Measurements from ENCODE around the gene SERPINB12.

DNA sequence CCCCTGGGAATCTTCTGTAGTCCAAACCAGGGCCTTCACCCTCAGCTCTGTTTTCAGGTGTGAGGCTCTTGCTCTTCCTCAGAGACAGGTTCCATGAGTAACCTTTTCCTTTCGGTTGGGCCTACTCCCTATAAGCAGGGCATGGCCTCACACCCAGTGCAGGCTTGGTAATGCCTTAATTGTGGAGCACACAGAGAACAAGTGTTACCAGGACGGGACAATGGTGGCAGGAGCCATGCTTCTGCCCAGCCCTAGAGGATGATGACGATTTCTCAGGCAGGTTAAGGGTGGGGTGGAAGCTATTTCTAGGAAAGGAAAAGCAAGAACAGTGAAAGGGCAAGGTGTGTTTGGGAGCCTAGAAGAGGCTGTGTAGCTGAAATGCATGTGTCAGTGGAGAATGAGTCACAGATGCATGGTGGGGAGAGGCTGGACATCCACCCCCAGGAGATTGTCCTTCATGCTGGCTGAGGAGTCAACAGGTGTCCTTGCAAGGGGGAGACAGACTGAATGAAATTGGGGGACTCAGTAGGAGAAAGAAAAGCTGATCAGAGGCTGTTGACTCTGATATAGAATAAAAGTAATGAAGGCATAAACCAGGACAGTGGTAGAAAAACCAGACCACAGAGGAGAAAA, 22.0 kb upstream of the SERPINB12 start:
- TF ChIP-seq, protein P1, sequence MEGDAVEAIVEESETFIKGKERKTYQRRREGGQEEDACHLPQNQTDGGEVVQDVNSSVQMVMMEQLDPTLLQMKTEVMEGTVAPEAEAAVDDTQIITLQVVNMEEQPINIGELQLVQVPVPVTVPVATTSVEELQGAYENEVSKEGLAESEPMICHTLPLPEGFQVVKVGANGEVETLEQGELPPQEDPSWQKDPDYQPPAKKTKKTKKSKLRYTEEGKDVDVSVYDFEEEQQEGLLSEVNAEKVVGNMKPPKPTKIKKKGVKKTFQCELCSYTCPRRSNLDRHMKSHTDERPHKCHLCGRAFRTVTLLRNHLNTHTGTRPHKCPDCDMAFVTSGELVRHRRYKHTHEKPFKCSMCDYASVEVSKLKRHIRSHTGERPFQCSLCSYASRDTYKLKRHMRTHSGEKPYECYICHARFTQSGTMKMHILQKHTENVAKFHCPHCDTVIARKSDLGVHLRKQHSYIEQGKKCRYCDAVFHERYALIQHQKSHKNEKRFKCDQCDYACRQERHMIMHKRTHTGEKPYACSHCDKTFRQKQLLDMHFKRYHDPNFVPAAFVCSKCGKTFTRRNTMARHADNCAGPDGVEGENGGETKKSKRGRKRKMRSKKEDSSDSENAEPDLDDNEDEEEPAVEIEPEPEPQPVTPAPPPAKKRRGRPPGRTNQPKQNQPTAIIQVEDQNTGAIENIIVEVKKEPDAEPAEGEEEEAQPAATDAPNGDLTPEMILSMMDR (CRISPR knock-in tag; IDR thresholded peaks at IDR 0.05): no peak
- TF ChIP-seq PHB2 (IDR thresholded peaks at IDR 0.05; ENCODE audit: partially characterized antibody): no peak
- TF ChIP-seq MYC (CRISPR knock-in tag; IDR thresholded peaks at IDR 0.05; ENCODE audit: borderline replicate concordance): no peak
- TF ChIP-seq CEBPB (IDR thresholded peaks at IDR 0.05; ENCODE audit: borderline replicate concordance, low read depth, low read length): no peak
- TF ChIP-seq, protein P2, sequence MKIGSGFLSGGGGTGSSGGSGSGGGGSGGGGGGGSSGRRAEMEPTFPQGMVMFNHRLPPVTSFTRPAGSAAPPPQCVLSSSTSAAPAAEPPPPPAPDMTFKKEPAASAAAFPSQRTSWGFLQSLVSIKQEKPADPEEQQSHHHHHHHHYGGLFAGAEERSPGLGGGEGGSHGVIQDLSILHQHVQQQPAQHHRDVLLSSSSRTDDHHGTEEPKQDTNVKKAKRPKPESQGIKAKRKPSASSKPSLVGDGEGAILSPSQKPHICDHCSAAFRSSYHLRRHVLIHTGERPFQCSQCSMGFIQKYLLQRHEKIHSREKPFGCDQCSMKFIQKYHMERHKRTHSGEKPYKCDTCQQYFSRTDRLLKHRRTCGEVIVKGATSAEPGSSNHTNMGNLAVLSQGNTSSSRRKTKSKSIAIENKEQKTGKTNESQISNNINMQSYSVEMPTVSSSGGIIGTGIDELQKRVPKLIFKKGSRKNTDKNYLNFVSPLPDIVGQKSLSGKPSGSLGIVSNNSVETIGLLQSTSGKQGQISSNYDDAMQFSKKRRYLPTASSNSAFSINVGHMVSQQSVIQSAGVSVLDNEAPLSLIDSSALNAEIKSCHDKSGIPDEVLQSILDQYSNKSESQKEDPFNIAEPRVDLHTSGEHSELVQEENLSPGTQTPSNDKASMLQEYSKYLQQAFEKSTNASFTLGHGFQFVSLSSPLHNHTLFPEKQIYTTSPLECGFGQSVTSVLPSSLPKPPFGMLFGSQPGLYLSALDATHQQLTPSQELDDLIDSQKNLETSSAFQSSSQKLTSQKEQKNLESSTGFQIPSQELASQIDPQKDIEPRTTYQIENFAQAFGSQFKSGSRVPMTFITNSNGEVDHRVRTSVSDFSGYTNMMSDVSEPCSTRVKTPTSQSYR (CRISPR knock-in tag; IDR thresholded peaks at IDR 0.05; ENCODE audit: borderline replicate concordance): no peak
- TF ChIP-seq PHF8 (CRISPR knock-in tag; IDR thresholded peaks at IDR 0.05): no peak
- no peak for TF ChIP-seq ZNF484 (CRISPR knock-in tag; IDR thresholded peaks at IDR 0.05; ENCODE audit: borderline replicate concordance, low read depth)
- TF ChIP-seq POLR2A (IDR thresholded peaks at IDR 0.05; ENCODE audit: insufficient read depth in 1 of 2, low read depth in 2 of 2, low read length in 2 of 2): no peak
- TF ChIP-seq, protein P3, sequence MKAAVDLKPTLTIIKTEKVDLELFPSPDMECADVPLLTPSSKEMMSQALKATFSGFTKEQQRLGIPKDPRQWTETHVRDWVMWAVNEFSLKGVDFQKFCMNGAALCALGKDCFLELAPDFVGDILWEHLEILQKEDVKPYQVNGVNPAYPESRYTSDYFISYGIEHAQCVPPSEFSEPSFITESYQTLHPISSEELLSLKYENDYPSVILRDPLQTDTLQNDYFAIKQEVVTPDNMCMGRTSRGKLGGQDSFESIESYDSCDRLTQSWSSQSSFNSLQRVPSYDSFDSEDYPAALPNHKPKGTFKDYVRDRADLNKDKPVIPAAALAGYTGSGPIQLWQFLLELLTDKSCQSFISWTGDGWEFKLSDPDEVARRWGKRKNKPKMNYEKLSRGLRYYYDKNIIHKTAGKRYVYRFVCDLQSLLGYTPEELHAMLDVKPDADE (CRISPR knock-in tag; IDR thresholded peaks at IDR 0.05): no peak
- TF ChIP-seq, protein P4, sequence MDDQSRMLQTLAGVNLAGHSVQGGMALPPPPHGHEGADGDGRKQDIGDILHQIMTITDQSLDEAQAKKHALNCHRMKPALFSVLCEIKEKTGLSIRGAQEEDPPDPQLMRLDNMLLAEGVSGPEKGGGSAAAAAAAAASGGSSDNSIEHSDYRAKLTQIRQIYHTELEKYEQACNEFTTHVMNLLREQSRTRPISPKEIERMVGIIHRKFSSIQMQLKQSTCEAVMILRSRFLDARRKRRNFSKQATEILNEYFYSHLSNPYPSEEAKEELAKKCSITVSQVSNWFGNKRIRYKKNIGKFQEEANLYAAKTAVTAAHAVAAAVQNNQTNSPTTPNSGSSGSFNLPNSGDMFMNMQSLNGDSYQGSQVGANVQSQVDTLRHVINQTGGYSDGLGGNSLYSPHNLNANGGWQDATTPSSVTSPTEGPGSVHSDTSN (CRISPR knock-in tag; IDR thresholded peaks at IDR 0.05; ENCODE audit: borderline replicate concordance): no peak
- no peak for TF ChIP-seq NR1H2 (CRISPR knock-in tag; IDR thresholded peaks at IDR 0.05; ENCODE audit: borderline replicate concordance, low read depth)
- no peak for TF ChIP-seq HCFC1 (IDR thresholded peaks at IDR 0.05; ENCODE audit: low read depth, low read length)
- TF ChIP-seq, protein P5, sequence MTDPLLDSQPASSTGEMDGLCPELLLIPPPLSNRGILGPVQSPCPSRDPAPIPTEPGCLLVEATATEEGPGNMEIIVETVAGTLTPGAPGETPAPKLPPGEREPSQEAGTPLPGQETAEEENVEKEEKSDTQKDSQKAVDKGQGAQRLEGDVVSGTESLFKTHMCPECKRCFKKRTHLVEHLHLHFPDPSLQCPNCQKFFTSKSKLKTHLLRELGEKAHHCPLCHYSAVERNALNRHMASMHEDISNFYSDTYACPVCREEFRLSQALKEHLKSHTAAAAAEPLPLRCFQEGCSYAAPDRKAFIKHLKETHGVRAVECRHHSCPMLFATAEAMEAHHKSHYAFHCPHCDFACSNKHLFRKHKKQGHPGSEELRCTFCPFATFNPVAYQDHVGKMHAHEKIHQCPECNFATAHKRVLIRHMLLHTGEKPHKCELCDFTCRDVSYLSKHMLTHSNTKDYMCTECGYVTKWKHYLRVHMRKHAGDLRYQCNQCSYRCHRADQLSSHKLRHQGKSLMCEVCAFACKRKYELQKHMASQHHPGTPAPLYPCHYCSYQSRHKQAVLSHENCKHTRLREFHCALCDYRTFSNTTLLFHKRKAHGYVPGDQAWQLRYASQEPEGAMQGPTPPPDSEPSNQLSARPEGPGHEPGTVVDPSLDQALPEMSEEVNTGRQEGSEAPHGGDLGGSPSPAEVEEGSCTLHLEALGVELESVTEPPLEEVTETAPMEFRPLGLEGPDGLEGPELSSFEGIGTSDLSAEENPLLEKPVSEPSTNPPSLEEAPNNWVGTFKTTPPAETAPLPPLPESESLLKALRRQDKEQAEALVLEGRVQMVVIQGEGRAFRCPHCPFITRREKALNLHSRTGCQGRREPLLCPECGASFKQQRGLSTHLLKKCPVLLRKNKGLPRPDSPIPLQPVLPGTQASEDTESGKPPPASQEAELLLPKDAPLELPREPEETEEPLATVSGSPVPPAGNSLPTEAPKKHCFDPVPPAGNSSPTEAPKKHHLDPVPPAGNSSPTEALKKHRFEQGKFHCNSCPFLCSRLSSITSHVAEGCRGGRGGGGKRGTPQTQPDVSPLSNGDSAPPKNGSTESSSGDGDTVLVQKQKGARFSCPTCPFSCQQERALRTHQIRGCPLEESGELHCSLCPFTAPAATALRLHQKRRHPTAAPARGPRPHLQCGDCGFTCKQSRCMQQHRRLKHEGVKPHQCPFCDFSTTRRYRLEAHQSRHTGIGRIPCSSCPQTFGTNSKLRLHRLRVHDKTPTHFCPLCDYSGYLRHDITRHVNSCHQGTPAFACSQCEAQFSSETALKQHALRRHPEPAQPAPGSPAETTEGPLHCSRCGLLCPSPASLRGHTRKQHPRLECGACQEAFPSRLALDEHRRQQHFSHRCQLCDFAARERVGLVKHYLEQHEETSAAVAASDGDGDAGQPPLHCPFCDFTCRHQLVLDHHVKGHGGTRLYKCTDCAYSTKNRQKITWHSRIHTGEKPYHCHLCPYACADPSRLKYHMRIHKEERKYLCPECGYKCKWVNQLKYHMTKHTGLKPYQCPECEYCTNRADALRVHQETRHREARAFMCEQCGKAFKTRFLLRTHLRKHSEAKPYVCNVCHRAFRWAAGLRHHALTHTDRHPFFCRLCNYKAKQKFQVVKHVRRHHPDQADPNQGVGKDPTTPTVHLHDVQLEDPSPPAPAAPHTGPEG (CRISPR knock-in tag; IDR thresholded peaks at IDR 0.05): no peak

Data from HepG2 (cell line).